Tibial artery (tissue), 4 donors: ENCODE results near the gene EIF4A2.

Experiments used
- DNase-seq, 2 donors: peaks; one replicate each; pipeline ENCODE4 v3.0.0-alpha.2; 2019
- H3K27ac ChIP-seq, 2 donors: fragments of 200-600 bp; sonication (generic) in 1 of 2; 1 replicate in 1 of 2; 2 replicates in 1 of 2; pipeline ENCODE4 v1.5.1; 2018 to 2019; ENCODE audit warnings: mild to moderate bottlenecking in 1 of 2
- H3K27me3 ChIP-seq, 2 donors: fragments of 200-600 bp; sonication (generic) in 1 of 2; one replicate each; pipeline versions ENCODE4 v1.5.1 to v1.6.0; 2016 to 2019
- H3K36me3 ChIP-seq, 3 donors: fragments of 200-600 bp; sonication (generic) in 2 of 3; one replicate each; pipeline ENCODE4 v1.5.1; 2016 to 2019; ENCODE audit warnings: mild to moderate bottlenecking in 2 of 3
- H3K4me1 ChIP-seq, 4 donors: fragments of 200-600 bp; sonication (generic) in 2 of 4; 1 replicate in 3 of 4; 2 replicates in 1 of 4; pipeline ENCODE4 v1.5.1; 2016 to 2019
- H3K4me3 ChIP-seq, 2 donors: fragments of 200-600 bp; sonication (generic) in 1 of 2; 1 replicate in 1 of 2; 2 replicates in 1 of 2; pipeline ENCODE4 v1.5.1; 2018 to 2019; ENCODE audit warnings: mild to moderate bottlenecking in 2 of 2
- H3K9me3 ChIP-seq, 3 donors: fragments of 200-600 bp; sonication (generic) in 1 of 3; one replicate each; pipeline ENCODE4 v1.5.1; 2016 to 2019
- intact Hi-C: fragments of 100-400 bp; cut with DNase I; formaldehyde crosslinking; loops from one replicate; pipeline ENCODE4 v1.15.0; 2023; ENCODE audit warnings: low total_unique reads
- TF ChIP-seq, protein P1 (sequence below), 2 experiments: fragments of 200-600 bp in 1 of 2; fragments of 450-650 bp in 1 of 2; IDR thresholded peaks; one replicate each; pipeline ENCODE4 v1.5.1; 2017 to 2019; ENCODE audit warnings: antibody characterized with exemption in 2 of 2, mild to moderate bottlenecking in 1 of 2, moderate library complexity in 1 of 2

Gene EIF4A2

GRCh38 chr3:186828340-186828739 lies 45.0 kb downstream of the EIF4A2 start:
- no peak overlapping the region for H3K27ac ChIP-seq
- intact Hi-C loops, result loop anchor here (10.0 kb wide), 1 partner anchor 106 kb away; the partner anchor contains the start of gene ST6GAL1
- TF ChIP-seq, protein P1, sequence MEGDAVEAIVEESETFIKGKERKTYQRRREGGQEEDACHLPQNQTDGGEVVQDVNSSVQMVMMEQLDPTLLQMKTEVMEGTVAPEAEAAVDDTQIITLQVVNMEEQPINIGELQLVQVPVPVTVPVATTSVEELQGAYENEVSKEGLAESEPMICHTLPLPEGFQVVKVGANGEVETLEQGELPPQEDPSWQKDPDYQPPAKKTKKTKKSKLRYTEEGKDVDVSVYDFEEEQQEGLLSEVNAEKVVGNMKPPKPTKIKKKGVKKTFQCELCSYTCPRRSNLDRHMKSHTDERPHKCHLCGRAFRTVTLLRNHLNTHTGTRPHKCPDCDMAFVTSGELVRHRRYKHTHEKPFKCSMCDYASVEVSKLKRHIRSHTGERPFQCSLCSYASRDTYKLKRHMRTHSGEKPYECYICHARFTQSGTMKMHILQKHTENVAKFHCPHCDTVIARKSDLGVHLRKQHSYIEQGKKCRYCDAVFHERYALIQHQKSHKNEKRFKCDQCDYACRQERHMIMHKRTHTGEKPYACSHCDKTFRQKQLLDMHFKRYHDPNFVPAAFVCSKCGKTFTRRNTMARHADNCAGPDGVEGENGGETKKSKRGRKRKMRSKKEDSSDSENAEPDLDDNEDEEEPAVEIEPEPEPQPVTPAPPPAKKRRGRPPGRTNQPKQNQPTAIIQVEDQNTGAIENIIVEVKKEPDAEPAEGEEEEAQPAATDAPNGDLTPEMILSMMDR (IDR thresholded peaks at IDR 0.05), result no peak
- H3K9me3 ChIP-seq, result no peaks in the 10 kb centered on the region
- H3K4me3 ChIP-seq, result no peak overlapping the region
- peaks cover 0 to 34% of the 10 kb centered on the region in 2 donors for H3K27me3 ChIP-seq
- H3K36me3 ChIP-seq, result no peaks in the 10 kb centered on the region
- peaks cover 0 to 18% (median 9%) of the 10 kb centered on the region in 4 donors for H3K4me1 ChIP-seq
- DNase-seq, result no peak

GRCh38 chr3:186831798-186832197 lies 48.4 kb downstream of the EIF4A2 start:
- TF ChIP-seq, protein P1 (IDR thresholded peaks at IDR 0.05), result no peak
- DNase-seq, result no peak
- Histone ChIP-seq H3K27me3 (peaks cover 0 to 34% of the 10 kb centered on the region in 2 donors), H3K4me1 (peaks cover 0 to 6% (median 2%) of the 10 kb centered on the region in 4 donors), H3K4me3 (no peak overlapping the region), H3K9me3 (no peaks in the 10 kb centered on the region), H3K36me3 (no peaks in the 10 kb centered on the region), H3K27ac (no peak overlapping the region)
- intact Hi-C loops, result no loop called here

- no peak for DNase-seq
- no peaks in the 10 kb centered on the region for H3K9me3 ChIP-seq
- TF ChIP-seq, protein P1 (IDR thresholded peaks at IDR 0.05), result no peak
- intact Hi-C loops, result no loop called here
- peaks cover 0 to 34% of the 10 kb centered on the region in 2 donors for H3K27me3 ChIP-seq
- H3K4me3 ChIP-seq, result no peak overlapping the region
- peaks cover 0 to 6% (median 2%) of the 10 kb centered on the region in 4 donors for H3K4me1 ChIP-seq
- no peaks in the 10 kb centered on the region for H3K36me3 ChIP-seq
- no peak overlapping the region for H3K27ac ChIP-seq
Measured at GRCh38 chr3:186832276-186832675, 48.9 kb downstream of the EIF4A2 start.
